Measurements from ENCODE around the gene CARD10.

DNA sequence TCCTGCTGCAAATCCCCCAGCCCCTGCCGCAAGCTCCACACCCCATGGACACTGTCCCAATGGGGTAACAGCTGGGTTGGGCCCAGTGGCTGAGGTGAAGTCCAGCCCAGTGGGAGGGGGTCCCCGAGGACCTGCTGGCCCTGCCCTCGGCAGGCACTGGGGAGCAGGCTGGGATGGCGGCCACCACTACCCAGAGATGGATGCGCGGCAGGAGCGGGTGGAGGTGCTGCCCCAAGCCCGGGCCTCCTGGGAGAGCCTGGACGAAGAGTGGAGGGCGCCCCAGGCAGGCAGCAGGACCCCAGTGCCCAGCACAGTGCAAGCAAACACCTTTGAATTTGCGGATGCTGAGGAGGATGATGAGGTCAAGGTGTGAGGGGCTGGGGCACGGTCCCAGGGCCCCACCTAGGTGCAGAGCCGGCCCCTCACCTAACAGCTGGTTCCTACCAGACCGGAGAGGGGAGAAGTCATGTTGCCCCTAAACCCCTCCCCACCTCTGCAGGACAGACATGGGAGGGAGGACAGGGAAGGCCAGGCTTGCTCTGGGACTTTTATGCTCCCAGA is 49.3 kb upstream of the CARD10 start:
- TF ChIP-seq ZNF274 (IDR thresholded peaks at IDR 0.05; ENCODE audit: low read depth, low read length) (no peak), YY1 (IDR thresholded peaks at IDR 0.05; ENCODE audit: insufficient read depth, insufficient read length) (no peak)
